Mesendoderm (in vitro differentiated cells): ENCODE measurements around the gene HSD17B8.

Source experiments
- DNase-seq: peaks from one replicate; pipeline ENCODE4 v3.0.0; 2013
- H2AK5ac ChIP-seq: 2 replicates; pipeline ENCODE4 v1.6.1; 2013; ENCODE audit warnings: low read length, inconsistent platforms
- H2BK120ac ChIP-seq: 2 replicates; pipeline ENCODE4 v1.6.1; 2013; ENCODE audit warnings: low read depth, mild to moderate bottlenecking, low read length, moderate library complexity, mixed read lengths
- H2BK15ac ChIP-seq: replicated peaks from 2 replicates; pipeline ENCODE4 v1.6.1; 2013; ENCODE audit warnings: low read depth, mild to moderate bottlenecking, moderate library complexity
- H2BK5ac ChIP-seq: 2 replicates; pipeline ENCODE4 v1.6.1; 2013; ENCODE audit warnings: low read length, inconsistent platforms
- H3K18ac ChIP-seq: 2 replicates; pipeline ENCODE4 v1.6.1; 2013; ENCODE audit warnings: mild to moderate bottlenecking, low read length, mixed read lengths
- H3K23ac ChIP-seq: one replicate; pipeline ENCODE4 v1.6.1; 2013; ENCODE audit warnings: low read length
- H3K27ac ChIP-seq: 2 replicates; pipeline ENCODE4 v1.5.1; 2013; ENCODE audit warnings: low read depth, mild to moderate bottlenecking, inconsistent platforms, low read length, moderate library complexity
- H3K27me3 ChIP-seq: 2 replicates; pipeline ENCODE4 v1.6.1; 2013; ENCODE audit warnings: low read length, control low read depth, mild to moderate bottlenecking, inconsistent platforms; ENCODE audit not compliant: insufficient read depth, poor library complexity
- H3K36me3 ChIP-seq: 2 replicates; pipeline ENCODE4 v1.6.1; 2013; ENCODE audit warnings: low read length, inconsistent platforms; ENCODE audit not compliant: control insufficient read depth, insufficient read depth
- H3K4ac ChIP-seq: one replicate; pipeline ENCODE4 v1.6.1; 2013; ENCODE audit warnings: low read depth, mild to moderate bottlenecking, low read length, moderate library complexity
- H3K4me1 ChIP-seq: 2 replicates; pipeline ENCODE4 v1.6.1; 2013; ENCODE audit warnings: low read depth, low read length, inconsistent platforms; ENCODE audit not compliant: control insufficient read depth
- H3K4me2 ChIP-seq: 2 replicates; pipeline ENCODE4 v1.6.1; 2013; ENCODE audit warnings: low read length
- H3K4me3 ChIP-seq: 2 replicates; pipeline ENCODE4 v1.5.1; 2013; ENCODE audit warnings: mild to moderate bottlenecking, low read length
- H3K56ac ChIP-seq: one replicate; pipeline ENCODE4 v1.6.1; 2013; ENCODE audit warnings: low read length
- H3K79me1 ChIP-seq: 2 replicates; pipeline ENCODE4 v1.6.1; 2013; ENCODE audit warnings: low read length, inconsistent platforms
- H3K79me2 ChIP-seq: 2 replicates; pipeline ENCODE4 v1.6.1; 2013; ENCODE audit warnings: mild to moderate bottlenecking, low read length; ENCODE audit not compliant: control insufficient read depth, insufficient read depth
- H3K9ac ChIP-seq: 2 replicates; pipeline ENCODE4 v1.6.1; 2013; ENCODE audit warnings: low read length, inconsistent platforms
- H4K5ac ChIP-seq: one replicate; pipeline ENCODE4 v1.6.1; 2013; ENCODE audit warnings: low read length
- H4K8ac ChIP-seq: one replicate; pipeline ENCODE4 v1.6.1; 2013; ENCODE audit warnings: low read depth, mild to moderate bottlenecking, control low read depth, low read length, moderate library complexity
- WGBS: extraction: QIAGEN DNeasy Blood & Tissue Kit; methylation state at CpG from one replicate; pipeline ENCODE4 v1.1.7; 2013; ENCODE audit warnings: low lambda C conversion rate, missing lambda C conversion rate; ENCODE audit not compliant: insufficient coverage; ENCODE audit errors: extremely low coverage; 5-methylcytosine and 5-hydroxymethylcytosine counted together

HSD17B8 gene

DNA sequence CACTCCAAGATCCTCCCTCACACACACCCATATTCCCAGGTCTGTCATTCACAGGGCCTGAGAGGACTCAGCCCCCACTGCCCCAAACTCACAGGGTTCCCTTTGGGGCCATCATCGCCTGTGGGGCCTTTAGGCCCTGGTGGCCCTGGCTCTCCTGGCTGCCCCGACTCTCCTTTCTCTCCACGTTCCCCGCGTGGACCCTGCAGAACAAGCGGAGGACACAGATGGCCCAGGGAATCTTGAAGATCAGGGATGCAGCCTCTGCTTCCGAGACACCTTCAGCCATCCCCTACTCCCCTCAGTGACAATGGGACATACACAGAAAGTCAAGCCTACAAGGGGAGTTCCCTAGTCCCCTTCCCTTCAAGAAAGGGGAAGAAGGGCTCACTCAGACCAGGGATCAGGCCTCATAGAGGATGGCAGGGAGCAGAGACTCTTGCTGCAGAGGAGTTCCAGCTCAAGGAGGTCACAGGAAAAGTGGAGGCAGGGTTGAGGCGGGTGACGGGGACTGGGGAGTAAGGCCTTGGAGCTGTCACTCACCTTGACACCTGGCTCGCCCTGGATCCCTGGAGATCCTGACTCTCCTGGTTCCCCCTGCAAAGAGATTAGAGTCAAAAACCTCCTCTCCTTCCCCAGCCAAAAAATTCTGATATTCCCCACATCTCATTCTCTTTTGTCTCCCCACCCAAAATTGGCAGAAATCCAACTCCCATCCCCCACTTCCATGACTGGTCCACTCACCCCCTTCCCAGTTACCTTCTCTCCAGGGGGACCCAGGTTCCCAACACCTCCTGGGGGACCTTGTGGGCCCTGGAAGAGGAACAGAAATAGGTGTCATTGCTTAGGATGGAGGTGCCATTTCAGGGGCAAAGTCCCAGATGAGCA lies 34.9 kb upstream of the HSD17B8 start:
- no peak overlapping the region for H2BK15ac ChIP-seq
- no peak overlapping the region for H3K27ac ChIP-seq
- H2AK5ac ChIP-seq: no peak overlapping the region
- no peak overlapping the region for H3K4ac ChIP-seq
- H3K4me3 ChIP-seq: no peak overlapping the region
- no peak for DNase-seq
- no peak overlapping the region for H3K4me2 ChIP-seq
- no peak overlapping the region for H3K18ac ChIP-seq
- H4K5ac ChIP-seq: no peak overlapping the region
- no peaks in the 10 kb centered on the region for H3K27me3 ChIP-seq
- H3K56ac ChIP-seq: no peak overlapping the region
- H4K8ac ChIP-seq: no peak overlapping the region
- no peaks in the 10 kb centered on the region for H3K79me1 ChIP-seq
- H3K9ac ChIP-seq: no peak overlapping the region
- H2BK5ac ChIP-seq: no peak overlapping the region
- WGBS: no CpG with 5 or more reads among the region's 10 CpGs
- H3K4me1 ChIP-seq: no peaks in the 10 kb centered on the region
- no peaks in the 10 kb centered on the region for H3K79me2 ChIP-seq
- no peak overlapping the region for H3K23ac ChIP-seq
- no peak overlapping the region for H2BK120ac ChIP-seq
- H3K36me3 ChIP-seq: no peaks in the 10 kb centered on the region

DNA sequence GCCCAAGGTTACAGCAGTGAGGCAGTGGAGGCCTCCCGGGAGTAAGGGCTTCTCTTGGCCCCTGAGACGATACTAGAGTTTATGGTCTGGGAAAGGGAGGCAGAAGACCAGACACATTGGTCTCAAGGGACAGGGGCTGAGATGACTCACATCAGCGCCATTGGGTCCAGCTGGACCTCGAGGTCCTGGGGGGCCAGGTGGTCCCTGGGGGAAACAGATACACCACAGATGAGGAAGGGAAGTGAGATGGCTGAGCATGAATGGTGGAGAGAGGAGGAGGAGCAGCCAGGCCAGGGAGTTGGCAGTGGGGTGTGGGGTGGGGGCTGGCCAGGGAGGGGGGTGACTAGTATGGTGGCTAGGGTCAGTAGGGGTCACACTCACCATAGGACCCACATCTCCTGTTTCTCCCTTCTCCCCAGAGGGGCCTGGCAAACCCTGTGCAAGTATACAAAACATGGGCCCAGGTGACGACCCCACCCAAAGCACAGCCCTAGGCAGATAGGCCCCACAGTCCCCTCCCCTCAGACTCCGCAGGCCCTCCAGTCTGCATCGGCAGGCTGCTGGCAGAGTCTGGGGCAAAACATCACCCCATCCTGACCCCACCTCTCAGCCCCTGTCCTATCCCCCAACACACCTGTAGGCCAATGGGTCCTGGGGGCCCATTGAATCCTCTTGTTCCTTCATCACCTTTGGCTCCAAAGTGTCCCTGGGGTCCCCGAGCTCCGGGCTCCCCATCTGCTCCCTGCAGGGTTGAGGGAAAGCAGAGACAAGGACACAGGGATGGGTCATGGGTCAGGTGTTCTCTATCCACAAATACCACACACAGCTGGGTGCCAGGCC lies 34.1 kb upstream of the HSD17B8 start:
- H2BK5ac ChIP-seq: no peak overlapping the region
- no peak overlapping the region for H4K8ac ChIP-seq
- no CpG with 5 or more reads among the region's 9 CpGs for WGBS
- no peak overlapping the region for H3K4me3 ChIP-seq
- no peak overlapping the region for H2BK15ac ChIP-seq
- H2AK5ac ChIP-seq: no peak overlapping the region
- no peak overlapping the region for H3K4me2 ChIP-seq
- no peak overlapping the region for H3K27ac ChIP-seq
- no peak overlapping the region for H4K5ac ChIP-seq
- H3K9ac ChIP-seq: no peak overlapping the region
- H2BK120ac ChIP-seq: no peak overlapping the region
- no peaks in the 10 kb centered on the region for H3K79me1 ChIP-seq
- no peaks in the 10 kb centered on the region for H3K79me2 ChIP-seq
- H3K27me3 ChIP-seq: no peaks in the 10 kb centered on the region
- H3K4me1 ChIP-seq: no peaks in the 10 kb centered on the region
- no peaks in the 10 kb centered on the region for H3K36me3 ChIP-seq
- H3K23ac ChIP-seq: no peak overlapping the region
- no peak for DNase-seq
- H3K18ac ChIP-seq: no peak overlapping the region
- no peak overlapping the region for H3K4ac ChIP-seq
- H3K56ac ChIP-seq: no peak overlapping the region

DNA sequence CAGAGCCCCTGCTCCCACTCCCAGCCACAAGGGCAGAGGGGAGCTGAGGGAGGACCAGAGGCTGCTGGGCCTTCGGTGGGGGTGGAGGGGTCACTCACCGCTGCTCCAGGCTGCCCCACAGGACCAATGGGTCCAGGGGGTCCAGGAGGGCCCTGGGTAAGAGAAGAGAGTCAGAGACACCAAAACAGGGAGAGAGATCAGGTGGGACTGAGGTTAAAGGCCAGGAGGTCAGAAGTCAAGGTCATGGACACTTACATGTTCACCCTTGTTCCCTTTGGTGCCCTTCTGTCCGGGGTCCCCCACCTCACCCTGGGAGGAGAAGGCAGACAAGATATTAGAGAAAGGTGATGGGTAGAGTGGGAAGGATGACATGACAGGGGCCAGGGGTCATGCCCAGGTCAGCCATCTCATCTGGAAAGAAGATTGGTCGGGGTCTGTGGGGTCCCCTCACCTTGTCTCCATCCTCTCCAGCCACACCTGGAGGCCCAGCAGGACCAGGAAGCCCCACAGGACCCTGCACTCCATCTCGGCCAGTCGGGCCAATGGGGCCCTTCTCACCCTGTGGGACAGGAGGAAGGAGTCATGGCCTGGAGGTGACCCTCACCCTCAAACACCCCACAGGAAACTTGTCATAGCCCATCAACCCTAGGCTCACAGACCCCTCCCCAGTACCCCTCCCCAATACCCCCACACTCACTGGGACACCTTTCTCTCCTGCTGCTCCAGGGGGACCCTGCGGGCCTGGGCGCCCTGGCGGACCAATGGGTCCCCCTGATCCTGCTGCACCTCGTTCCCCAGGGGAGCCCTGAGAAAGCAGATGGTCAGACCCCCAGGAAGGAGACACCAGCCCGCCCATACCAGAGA lies 33.2 kb upstream of the HSD17B8 start:
- no peak overlapping the region for H3K23ac ChIP-seq
- no peaks in the 10 kb centered on the region for H3K36me3 ChIP-seq
- DNase-seq: no peak
- no peaks in the 10 kb centered on the region for H3K79me1 ChIP-seq
- H2BK15ac ChIP-seq: no peak overlapping the region
- no peak overlapping the region for H3K18ac ChIP-seq
- H2AK5ac ChIP-seq: no peak overlapping the region
- H4K8ac ChIP-seq: no peak overlapping the region
- no peak overlapping the region for H3K27ac ChIP-seq
- H4K5ac ChIP-seq: no peak overlapping the region
- no peak overlapping the region for H3K56ac ChIP-seq
- no peaks in the 10 kb centered on the region for H3K4me1 ChIP-seq
- no peak overlapping the region for H2BK120ac ChIP-seq
- H3K4ac ChIP-seq: no peak overlapping the region
- no CpG with 5 or more reads among the region's 11 CpGs for WGBS
- no peaks in the 10 kb centered on the region for H3K79me2 ChIP-seq
- no peak overlapping the region for H3K4me3 ChIP-seq
- no peak overlapping the region for H2BK5ac ChIP-seq
- no peaks in the 10 kb centered on the region for H3K27me3 ChIP-seq
- H3K4me2 ChIP-seq: no peak overlapping the region
- H3K9ac ChIP-seq: no peak overlapping the region

DNA sequence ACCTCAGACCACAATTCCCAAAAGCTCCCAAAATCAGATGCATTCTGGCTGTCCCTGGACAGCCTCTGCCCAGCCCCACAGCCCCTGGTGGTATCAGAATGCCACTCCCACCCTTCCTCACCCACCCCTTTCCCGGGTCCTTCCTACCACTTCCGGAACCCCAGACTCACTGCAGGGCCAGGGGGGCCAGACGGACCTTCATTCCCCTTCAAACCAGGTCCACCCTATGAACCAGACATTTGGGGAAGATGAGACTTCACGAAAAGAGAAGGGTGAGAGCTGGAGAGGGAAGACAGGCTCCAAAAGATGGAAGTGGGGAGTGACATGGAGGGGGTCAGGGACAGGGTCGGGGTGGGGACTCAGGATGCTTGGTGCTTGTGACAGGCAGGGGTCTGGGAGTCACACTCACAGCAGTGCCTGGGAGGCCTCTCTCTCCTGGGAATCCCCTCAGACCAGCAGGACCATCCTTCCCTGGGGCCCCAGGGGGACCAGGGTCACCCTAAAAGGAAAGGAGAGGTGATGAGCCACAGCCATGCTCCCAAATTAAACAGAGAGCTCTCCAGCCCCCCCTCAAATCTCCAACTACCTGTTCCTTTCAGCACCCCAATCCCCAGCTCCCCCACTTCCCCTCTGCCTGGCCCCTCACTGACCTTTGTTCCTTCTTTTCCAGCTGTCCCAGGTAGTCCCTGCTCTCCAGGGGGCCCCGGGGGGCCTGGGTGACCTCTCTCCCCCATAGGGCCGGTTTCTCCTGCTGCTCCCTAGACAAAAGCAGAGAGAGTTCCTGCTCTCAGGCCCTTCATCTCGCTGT lies 32.4 kb upstream of the HSD17B8 start:
- Histone ChIP-seq H2BK5ac (no peak overlapping the region), H3K23ac (no peak overlapping the region), H3K27me3 (no peaks in the 10 kb centered on the region), H3K4ac (no peak overlapping the region), H3K18ac (no peak overlapping the region), H4K5ac (no peak overlapping the region), H3K9ac (no peak overlapping the region), H3K36me3 (no peaks in the 10 kb centered on the region), H3K4me2 (no peak overlapping the region), H3K27ac (no peak overlapping the region), H3K79me1 (no peaks in the 10 kb centered on the region), H3K79me2 (no peaks in the 10 kb centered on the region), H2BK15ac (no peak overlapping the region), H2BK120ac (no peak overlapping the region), H3K4me3 (no peak overlapping the region), H3K4me1 (no peaks in the 10 kb centered on the region), H3K56ac (no peak overlapping the region), H2AK5ac (no peak overlapping the region), H4K8ac (no peak overlapping the region)
- no peak for DNase-seq
- WGBS: no CpG with 5 or more reads among the region's 8 CpGs
